CD4-positive, CD25-positive, alpha-beta regulatory T cell (primary cell): Measurements from ENCODE around the gene TSPAN3. TPM values are rescaled to one million over a fixed set of nuclear protein-coding genes. Genes with fewer than 3 reads are reported as not detected.

Experiments used
- ATAC-seq, 2 donors: fragments of 150-1000 bp; cut with Tn5 transposase; one replicate each; pipeline ENCODE4 v1.10.0; 2021; ENCODE audit warnings: low read depth in 2 of 2, moderate number of reproducible peaks in 2 of 2, moderate library complexity in 1 of 2
- DNase-seq, 3 donors: peaks; one replicate each; pipeline versions ENCODE4 v3.0.0 to v3.0.0-alpha.2; 2012 to 2022; ENCODE audit warnings: mixed read lengths in 1 of 3
- H3K27ac ChIP-seq: one replicate; pipeline ENCODE4 v1.7.0; 2013; ENCODE audit warnings: mild to moderate bottlenecking, low read length; ENCODE audit not compliant: insufficient read depth, poor library complexity, severe bottlenecking
- H3K27me3 ChIP-seq: one replicate; pipeline ENCODE4 v1.7.0; 2013; ENCODE audit warnings: low read length; ENCODE audit not compliant: control insufficient read depth, insufficient read depth
- H3K36me3 ChIP-seq: one replicate; pipeline ENCODE4 v1.7.0; 2013; ENCODE audit warnings: mild to moderate bottlenecking, low read length, moderate library complexity; ENCODE audit not compliant: control insufficient read depth, insufficient read depth
- H3K4me1 ChIP-seq: 2 replicates; pipeline ENCODE4 v1.7.0; 2013; ENCODE audit warnings: mild to moderate bottlenecking, low read length; ENCODE audit not compliant: insufficient read depth, control insufficient read depth, poor library complexity, severe bottlenecking
- H3K4me3 ChIP-seq: one replicate; pipeline ENCODE4 v1.7.0; 2013; ENCODE audit warnings: low read depth, mild to moderate bottlenecking, low read length, moderate library complexity
- H3K9me3 ChIP-seq, 2 experiments: 1 replicate in 1 of 2; 2 replicates in 1 of 2; pipeline ENCODE4 v1.7.0; 2013; ENCODE audit warnings: low read length in 2 of 2, mild to moderate bottlenecking in 1 of 2, moderate library complexity in 1 of 2; ENCODE audit not compliant: control insufficient read depth in 2 of 2
- H3K27ac Mint-ChIP-seq, 3 donors: one replicate each; pipeline ENCODE4 v1.8.0; 2020 to 2022; ENCODE audit warnings: mild to moderate bottlenecking in 3 of 3, mixed read lengths in 3 of 3, moderate library complexity in 2 of 3
- H3K27me3 Mint-ChIP-seq: one replicate; pipeline ENCODE4 v1.8.0; 2022; ENCODE audit warnings: mild to moderate bottlenecking, mixed read lengths
- H3K36me3 Mint-ChIP-seq: one replicate; pipeline ENCODE4 v1.8.0; 2020; ENCODE audit warnings: mixed read lengths
- H3K4me1 Mint-ChIP-seq, 4 donors: one replicate each; pipeline ENCODE4 v1.8.0; 2020 to 2022; ENCODE audit warnings: mixed read lengths in 4 of 4, mild to moderate bottlenecking in 1 of 4
- H3K4me3 Mint-ChIP-seq, 4 donors: one replicate each; pipeline ENCODE4 v1.8.0; 2020 to 2022; ENCODE audit warnings: mild to moderate bottlenecking in 4 of 4, mixed read lengths in 4 of 4, moderate library complexity in 3 of 4
- H3K9me3 Mint-ChIP-seq, 7 donors: one replicate each; pipeline ENCODE4 v1.8.0; 2020 to 2022; ENCODE audit warnings: mixed read lengths in 7 of 7, mild to moderate bottlenecking in 3 of 7, moderate library complexity in 2 of 7
- polyA plus RNA-seq, 4 donors: library from polyadenylated mRNA; unstranded; fragments of 300-500 nt; fragmentation: Illumina TruSeq; gene quantifications; one replicate each; pipeline ENCODE4 v1.2.3, GENCODE V29; 2021
- total RNA-seq: library from RNA; stranded (reverse); gene quantifications from one replicate; pipeline ENCODE4 v1.2.3, GENCODE V29; 2022

Gene TSPAN3
- total and polyA plus RNA-seq, 5 donors from 2014 or later, result 5.4 to 31.0 (median 24.2) TPM

GRCh38 chr15:77001966-77002365 is 68.9 kb downstream of the TSPAN3 start:
- no peak for DNase-seq
- Mint-ChIP-seq H3K27ac (peak overlapping the region; percentile 81 to 96 (median 84)), H3K27me3 (no peaks in the 10 kb centered on the region), H3K36me3 (peaks cover 11% of the 10 kb centered on the region), H3K4me3 (peak overlapping the region in 3 of 4 donors; percentile 9 to 84 (median 52)), H3K9me3 (peaks cover 0 to 3% (median 0%) of the 10 kb centered on the region in 7 donors), H3K4me1 (peaks cover 32 to 99% (median 72%) of the 10 kb centered on the region in 4 donors)
- peak overlapping the region; percentile 74 for H3K27ac ChIP-seq
- peaks cover 77% of the 10 kb centered on the region for H3K4me1 ChIP-seq
- no peaks in the 10 kb centered on the region for H3K27me3 ChIP-seq
- peak overlapping the region; percentile 53 for H3K4me3 ChIP-seq
- ATAC-seq, result no peak
- no peaks in the 10 kb centered on the region for H3K9me3 ChIP-seq
- peaks cover 17% of the 10 kb centered on the region for H3K36me3 ChIP-seq

GRCh38 chr15:77001351-77001750 is 69.6 kb downstream of the TSPAN3 start:
- Mint-ChIP-seq H3K9me3 (peaks cover 0 to 3% (median 0%) of the 10 kb centered on the region in 7 donors), H3K27ac (peak overlapping the region in 1 of 3 donors; percentile 84), H3K36me3 (peaks cover 11% of the 10 kb centered on the region), H3K4me1 (peaks cover 32 to 94% (median 67%) of the 10 kb centered on the region in 4 donors), H3K27me3 (no peaks in the 10 kb centered on the region), H3K4me3 (peak overlapping the region in 2 of 4 donors; percentile 33 to 52)
- Histone ChIP-seq H3K9me3 (no peaks in the 10 kb centered on the region), H3K4me3 (no peak overlapping the region), H3K4me1 (peaks cover 81% of the 10 kb centered on the region), H3K27me3 (no peaks in the 10 kb centered on the region), H3K27ac (peak overlapping the region; percentile 49), H3K36me3 (peaks cover 17% of the 10 kb centered on the region)
- DNase-seq (no peak), ATAC-seq (no peak)

- Histone ChIP-seq H3K9me3 (no peaks in the 10 kb centered on the region), H3K36me3 (peaks cover 17% of the 10 kb centered on the region), H3K4me3 (peak overlapping the region; percentile 15), H3K27me3 (no peaks in the 10 kb centered on the region), H3K27ac (peak overlapping the region; percentile 53), H3K4me1 (peaks cover 92% of the 10 kb centered on the region)
- peaks cover 0 to 3% (median 0%) of the 10 kb centered on the region in 7 donors for H3K9me3 Mint-ChIP-seq
- peaks cover 5% of the 10 kb centered on the region for H3K36me3 Mint-ChIP-seq
- H3K27ac Mint-ChIP-seq, result peak overlapping the region in 1 of 3 donors; percentile 47
- H3K27me3 Mint-ChIP-seq, result no peaks in the 10 kb centered on the region
- peak overlapping the region in 2 of 4 donors; percentile 11 to 79 for H3K4me3 Mint-ChIP-seq
- peaks cover 22 to 90% (median 55%) of the 10 kb centered on the region in 4 donors for H3K4me1 Mint-ChIP-seq
- ATAC-seq, result no peak
- no peak for DNase-seq
Observed at GRCh38 chr15:76999996-77000395, 70.9 kb downstream of the TSPAN3 start.

- DNase-seq, result no peak
Observed at GRCh38 chr15:76998663-76999285, 72.1 kb downstream of the TSPAN3 start.

GRCh38 chr15:76996526-76997401 is 74.1 kb downstream of the TSPAN3 start:
- peaks cover 6 to 86% (median 41%) of the 10 kb centered on the region in 4 donors for H3K4me1 Mint-ChIP-seq
- DNase-seq (peak; percentile 22 to 79 (median 48)), ATAC-seq (peak; percentile 58 to 65)
- no peaks in the 10 kb centered on the region for H3K27me3 Mint-ChIP-seq
- Histone ChIP-seq H3K9me3 (no peaks in the 10 kb centered on the region), H3K36me3 (peaks cover 17% of the 10 kb centered on the region), H3K4me1 (peaks cover 83% of the 10 kb centered on the region), H3K4me3 (peak overlapping the region; percentile 94), H3K27ac (peak overlapping the region; percentile 87), H3K27me3 (no peaks in the 10 kb centered on the region)
- no peaks in the 10 kb centered on the region for H3K36me3 Mint-ChIP-seq
- H3K9me3 Mint-ChIP-seq, result no peaks in the 10 kb centered on the region
- peak overlapping the region; percentile 89 to 93 (median 90) for H3K27ac Mint-ChIP-seq
- peak overlapping the region; percentile 79 to 97 (median 94) for H3K4me3 Mint-ChIP-seq

More at GRCh38 chr15:76998663-76999285, 72.1 kb downstream of the TSPAN3 start:
- peak overlapping the region; percentile 90 to 96 (median 93) for H3K27ac Mint-ChIP-seq
- peak overlapping the region; percentile 79 to 97 (median 94) for H3K4me3 Mint-ChIP-seq
- no peaks in the 10 kb centered on the region for H3K36me3 Mint-ChIP-seq
- H3K4me1 Mint-ChIP-seq, result peaks cover 18 to 89% (median 50%) of the 10 kb centered on the region in 4 donors
- no peak for ATAC-seq
- H3K36me3 ChIP-seq, result peaks cover 17% of the 10 kb centered on the region
- H3K9me3 Mint-ChIP-seq, result no peaks in the 10 kb centered on the region
- peak overlapping the region; percentile 87 for H3K27ac ChIP-seq
- peak overlapping the region; percentile 70 for H3K4me3 ChIP-seq
- no peaks in the 10 kb centered on the region for H3K27me3 ChIP-seq
- H3K27me3 Mint-ChIP-seq, result no peaks in the 10 kb centered on the region
- no peaks in the 10 kb centered on the region for H3K9me3 ChIP-seq
- H3K4me1 ChIP-seq, result peaks cover 97% of the 10 kb centered on the region

GRCh38 chr15:76996076-76996525 is 74.8 kb downstream of the TSPAN3 start:
- no peaks in the 10 kb centered on the region for H3K36me3 Mint-ChIP-seq
- H3K4me3 Mint-ChIP-seq, result peak overlapping the region; percentile 79 to 97 (median 94)
- no peaks in the 10 kb centered on the region for H3K27me3 Mint-ChIP-seq
- ATAC-seq, result no peak
- peaks cover 10% of the 10 kb centered on the region for H3K36me3 ChIP-seq
- peaks cover 76% of the 10 kb centered on the region for H3K4me1 ChIP-seq
- H3K4me1 Mint-ChIP-seq, result peaks cover 6 to 79% (median 36%) of the 10 kb centered on the region in 4 donors
- peak overlapping the region; percentile 94 for H3K4me3 ChIP-seq
- no peaks in the 10 kb centered on the region for H3K9me3 ChIP-seq
- no peaks in the 10 kb centered on the region for H3K27me3 ChIP-seq
- H3K9me3 Mint-ChIP-seq, result no peaks in the 10 kb centered on the region
- H3K27ac ChIP-seq, result peak overlapping the region; percentile 87
- DNase-seq, result no peak
- peak overlapping the region; percentile 93 to 99 (median 96) for H3K27ac Mint-ChIP-seq
